SKM-1 (cell line): ENCODE measurements around the gene C6orf89.
"Not testable (repeated sequence)": the region's sequence is repeated elsewhere in the genome, so short reads cannot be mapped to it uniquely, and the experiment has no call there.

Source experiments
- DNase-seq: peaks from one replicate; lab custom pipeline; 2025; ENCODE audit not compliant: unreplicated experiment; lab: John Stamatoyannopoulos, UW

Gene C6orf89

GRCh38 chr6:36920049-36920448 lies 34.3 kb downstream of the C6orf89 start:
- no peak for DNase-seq

GRCh38 chr6:36920546-36920945 lies 34.8 kb downstream of the C6orf89 start:
- DNase-seq: no peak

GRCh38 chr6:36924131-36924530 lies 38.4 kb downstream of the C6orf89 start:
- no peak for DNase-seq

- DNase-seq: no peak
Measured at GRCh38 chr6:36924778-36925374, 39.1 kb downstream of the C6orf89 start.

- DNase-seq: no peak
Measured at GRCh38 chr6:36925809-36926208, 40.1 kb downstream of the C6orf89 start.

GRCh38 chr6:36926708-36927513 lies 41.2 kb downstream of the C6orf89 start:
- DNase-seq: no peak

- DNase-seq: no peak
Measured at GRCh38 chr6:36927691-36928546, 42.2 kb downstream of the C6orf89 start.

- no peak for DNase-seq
Measured at GRCh38 chr6:36928547-36928918, 42.8 kb downstream of the C6orf89 start.

GRCh38 chr6:36929152-36929551 lies 43.4 kb downstream of the C6orf89 start:
- no peak for DNase-seq

- no peak for DNase-seq
Measured at GRCh38 chr6:36929607-36930006, 43.9 kb downstream of the C6orf89 start.

- no peak for DNase-seq
Measured at GRCh38 chr6:36930483-36930882, 44.7 kb downstream of the C6orf89 start.

- no peak for DNase-seq
Measured at GRCh38 chr6:36933102-36933501, 47.4 kb downstream of the C6orf89 start.

GRCh38 chr6:36933519-36933918 lies 47.8 kb downstream of the C6orf89 start:
- no peak for DNase-seq

GRCh38 chr6:36934901-36935300 lies 49.1 kb downstream of the C6orf89 start:
- no peak for DNase-seq

- DNase-seq: no peak
Measured at GRCh38 chr6:36936824-36937223, 51.1 kb downstream of the C6orf89 start.

- DNase-seq: no peak
Measured at GRCh38 chr6:36937896-36938295, 52.1 kb downstream of the C6orf89 start.

GRCh38 chr6:36938536-36938935 lies 52.8 kb downstream of the C6orf89 start:
- DNase-seq: no peak

GRCh38 chr6:36939005-36939404 lies 53.3 kb downstream of the C6orf89 start:
- not testable (repeated sequence) for DNase-seq

GRCh38 chr6:36940027-36940426 lies 54.3 kb downstream of the C6orf89 start:
- DNase-seq: no peak

GRCh38 chr6:36941561-36941960 lies 55.8 kb downstream of the C6orf89 start:
- not testable (repeated sequence) for DNase-seq

- not testable (repeated sequence) for DNase-seq
Measured at GRCh38 chr6:36942329-36942728, 56.6 kb downstream of the C6orf89 start.

- DNase-seq: no peak
Measured at GRCh38 chr6:36944650-36945049, 58.9 kb downstream of the C6orf89 start.
